Spleen (tissue), 7 donors: ENCODE measurements around the gene PPIG.

Source experiments
- CTCF ChIP-seq, 11 experiments: fragments of 200-600 bp in 7 of 11; fragments of 450-650 bp in 4 of 11; sonication (generic) in 4 of 11; IDR thresholded peaks in 8 of 11; conservative IDR thresholded peaks in 3 of 11; 1 replicate in 7 of 11; 2 replicates in 4 of 11; pipeline versions ENCODE4 v1.4.0 to v1.8.0; 2016 to 2021; ENCODE audit warnings: antibody characterized with exemption in 11 of 11, inconsistent platforms in 4 of 11, mild to moderate bottlenecking in 1 of 11
- POLR2A ChIP-seq, 3 donors: fragments of 450-650 bp; IDR thresholded peaks; one replicate each; pipeline ENCODE4 v1.5.1; 2017; ENCODE audit warnings: antibody characterized with exemption in 3 of 3, mild to moderate bottlenecking in 1 of 3
- POLR2AphosphoS5 ChIP-seq, 3 donors: sonication (generic); formaldehyde crosslinking; IDR thresholded peaks; one replicate each; pipeline ENCODE4 v1.5.1; 2017; ENCODE audit warnings: antibody characterized with exemption in 3 of 3
- donor health status: DM: no; HTN: no; CAD: no; lungs with moderate emphysema.
- donor health status: DM: no; HTN: no; CAD: no.
- donor health status: DM: no; HTN: no; CAD: no.

GRCh38 chr2:169569948-169570347 lies 14.2 kb upstream of the PPIG start:
- TF ChIP-seq CTCF (IDR thresholded peaks at IDR 0.05 in 8 of 11, conservative IDR thresholded peaks at IDR 0.05 in 3 of 11) (no peak), POLR2A (IDR thresholded peaks at IDR 0.05) (no peak), POLR2AphosphoS5 (IDR thresholded peaks at IDR 0.05) (no peak)
